IMR-90 (cell line): Measurements from ENCODE around the gene BAZ2B.

ENCODE experiments used
- BHLHE40 ChIP-seq: fragments of 150-350 bp; IDR thresholded peaks from 2 replicates; pipeline ENCODE4 v1.6.1; 2016; ENCODE audit warnings: mild to moderate bottlenecking, low read depth, low read length
- CEBPB ChIP-seq: IDR thresholded peaks from 2 replicates; pipeline ENCODE4 v1.6.1; 2012; ENCODE audit warnings: low read depth, low read length, improper control_type of control experiment
- CHD1 ChIP-seq: IDR thresholded peaks from 2 replicates; pipeline ENCODE4 v1.6.1; 2012; ENCODE audit warnings: low read depth, low read length, improper control_type of control experiment
- ELK1 ChIP-seq: fragments of 150-350 bp; IDR thresholded peaks from 2 replicates; pipeline ENCODE4 v1.6.1; 2016; ENCODE audit warnings: low read depth, mild to moderate bottlenecking, low read length, moderate library complexity, borderline replicate concordance
- MAFK ChIP-seq: IDR thresholded peaks from 2 replicates; pipeline ENCODE4 v1.6.1; 2012; ENCODE audit warnings: low read depth, low read length, improper control_type of control experiment
- MAZ ChIP-seq: IDR thresholded peaks from 2 replicates; pipeline ENCODE4 v1.6.1; 2012; ENCODE audit warnings: low read depth, mild to moderate bottlenecking, low read length, improper control_type of control experiment, moderate library complexity, borderline replicate concordance
- POLR2A ChIP-seq: IDR thresholded peaks from 2 replicates; pipeline ENCODE4 v1.6.1; 2012; ENCODE audit warnings: mild to moderate bottlenecking, low read depth, low read length
- RAD21 ChIP-seq: IDR thresholded peaks from 2 replicates; pipeline ENCODE4 v1.6.1; 2012; ENCODE audit warnings: low read length, improper control_type of control experiment
- RFX5 ChIP-seq: IDR thresholded peaks from 2 replicates; pipeline ENCODE4 v1.8.0; 2012; ENCODE audit warnings: low read depth, mild to moderate bottlenecking, low read length, moderate library complexity
- SMC3 ChIP-seq: fragments of 150-350 bp; IDR thresholded peaks from 2 replicates; pipeline ENCODE4 v1.6.1; 2016; ENCODE audit warnings: low read depth, mild to moderate bottlenecking, antibody characterized with exemption, low read length, moderate library complexity
- TF ChIP-seq, protein P1 (sequence below): conservative IDR thresholded peaks from 2 replicates; pipeline ENCODE4 v1.5.1; 2012; ENCODE audit warnings: mild to moderate bottlenecking, low read depth, low read length, improper control_type of control experiment
- TF ChIP-seq, protein P2 (sequence below): fragments of 150-350 bp; IDR thresholded peaks from 2 replicates; pipeline ENCODE4 v1.6.1; 2017; ENCODE audit warnings: mild to moderate bottlenecking, antibody characterized with exemption, low read length, low read depth

- TF ChIP-seq, protein P1, sequence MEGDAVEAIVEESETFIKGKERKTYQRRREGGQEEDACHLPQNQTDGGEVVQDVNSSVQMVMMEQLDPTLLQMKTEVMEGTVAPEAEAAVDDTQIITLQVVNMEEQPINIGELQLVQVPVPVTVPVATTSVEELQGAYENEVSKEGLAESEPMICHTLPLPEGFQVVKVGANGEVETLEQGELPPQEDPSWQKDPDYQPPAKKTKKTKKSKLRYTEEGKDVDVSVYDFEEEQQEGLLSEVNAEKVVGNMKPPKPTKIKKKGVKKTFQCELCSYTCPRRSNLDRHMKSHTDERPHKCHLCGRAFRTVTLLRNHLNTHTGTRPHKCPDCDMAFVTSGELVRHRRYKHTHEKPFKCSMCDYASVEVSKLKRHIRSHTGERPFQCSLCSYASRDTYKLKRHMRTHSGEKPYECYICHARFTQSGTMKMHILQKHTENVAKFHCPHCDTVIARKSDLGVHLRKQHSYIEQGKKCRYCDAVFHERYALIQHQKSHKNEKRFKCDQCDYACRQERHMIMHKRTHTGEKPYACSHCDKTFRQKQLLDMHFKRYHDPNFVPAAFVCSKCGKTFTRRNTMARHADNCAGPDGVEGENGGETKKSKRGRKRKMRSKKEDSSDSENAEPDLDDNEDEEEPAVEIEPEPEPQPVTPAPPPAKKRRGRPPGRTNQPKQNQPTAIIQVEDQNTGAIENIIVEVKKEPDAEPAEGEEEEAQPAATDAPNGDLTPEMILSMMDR = no peak
- no peak for TF ChIP-seq POLR2A
- TF ChIP-seq BHLHE40 = no peak
- no peak for TF ChIP-seq CEBPB
- no peak for TF ChIP-seq RFX5
- TF ChIP-seq MAZ = no peak
- no peak for TF ChIP-seq CHD1
- no peak for TF ChIP-seq ELK1
- TF ChIP-seq RAD21 = no peak
- TF ChIP-seq, protein P2, sequence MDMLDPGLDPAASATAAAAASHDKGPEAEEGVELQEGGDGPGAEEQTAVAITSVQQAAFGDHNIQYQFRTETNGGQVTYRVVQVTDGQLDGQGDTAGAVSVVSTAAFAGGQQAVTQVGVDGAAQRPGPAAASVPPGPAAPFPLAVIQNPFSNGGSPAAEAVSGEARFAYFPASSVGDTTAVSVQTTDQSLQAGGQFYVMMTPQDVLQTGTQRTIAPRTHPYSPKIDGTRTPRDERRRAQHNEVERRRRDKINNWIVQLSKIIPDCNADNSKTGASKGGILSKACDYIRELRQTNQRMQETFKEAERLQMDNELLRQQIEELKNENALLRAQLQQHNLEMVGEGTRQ = no peak
- TF ChIP-seq MAFK = no peak
- no peak for TF ChIP-seq SMC3
Measured at GRCh38 chr2:159647667-159648066, 31.3 kb upstream of the BAZ2B start.
